ENCODE data around the gene PCDHGA1.

- TF ChIP-seq, protein P1, sequence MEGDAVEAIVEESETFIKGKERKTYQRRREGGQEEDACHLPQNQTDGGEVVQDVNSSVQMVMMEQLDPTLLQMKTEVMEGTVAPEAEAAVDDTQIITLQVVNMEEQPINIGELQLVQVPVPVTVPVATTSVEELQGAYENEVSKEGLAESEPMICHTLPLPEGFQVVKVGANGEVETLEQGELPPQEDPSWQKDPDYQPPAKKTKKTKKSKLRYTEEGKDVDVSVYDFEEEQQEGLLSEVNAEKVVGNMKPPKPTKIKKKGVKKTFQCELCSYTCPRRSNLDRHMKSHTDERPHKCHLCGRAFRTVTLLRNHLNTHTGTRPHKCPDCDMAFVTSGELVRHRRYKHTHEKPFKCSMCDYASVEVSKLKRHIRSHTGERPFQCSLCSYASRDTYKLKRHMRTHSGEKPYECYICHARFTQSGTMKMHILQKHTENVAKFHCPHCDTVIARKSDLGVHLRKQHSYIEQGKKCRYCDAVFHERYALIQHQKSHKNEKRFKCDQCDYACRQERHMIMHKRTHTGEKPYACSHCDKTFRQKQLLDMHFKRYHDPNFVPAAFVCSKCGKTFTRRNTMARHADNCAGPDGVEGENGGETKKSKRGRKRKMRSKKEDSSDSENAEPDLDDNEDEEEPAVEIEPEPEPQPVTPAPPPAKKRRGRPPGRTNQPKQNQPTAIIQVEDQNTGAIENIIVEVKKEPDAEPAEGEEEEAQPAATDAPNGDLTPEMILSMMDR (IDR thresholded peaks at IDR 0.05; ENCODE audit: low read depth, low read length, poor library complexity, severe bottlenecking): no peak
- no peak for TF ChIP-seq EZH2phosphoT487 (IDR thresholded peaks at IDR 0.05; ENCODE audit: borderline replicate concordance, low read length)
Observed at GRCh38 chr5:141484310-141484640, 154.0 kb downstream of the PCDHGA1 start.

Data from DOHH2 (cell line).